ENCODE data around the gene DRICH1.
"Not testable (repeated sequence)": the region's sequence is repeated elsewhere in the genome, so short reads cannot be mapped to it uniquely, and the experiment has no call there.

Gene DRICH1

DNA sequence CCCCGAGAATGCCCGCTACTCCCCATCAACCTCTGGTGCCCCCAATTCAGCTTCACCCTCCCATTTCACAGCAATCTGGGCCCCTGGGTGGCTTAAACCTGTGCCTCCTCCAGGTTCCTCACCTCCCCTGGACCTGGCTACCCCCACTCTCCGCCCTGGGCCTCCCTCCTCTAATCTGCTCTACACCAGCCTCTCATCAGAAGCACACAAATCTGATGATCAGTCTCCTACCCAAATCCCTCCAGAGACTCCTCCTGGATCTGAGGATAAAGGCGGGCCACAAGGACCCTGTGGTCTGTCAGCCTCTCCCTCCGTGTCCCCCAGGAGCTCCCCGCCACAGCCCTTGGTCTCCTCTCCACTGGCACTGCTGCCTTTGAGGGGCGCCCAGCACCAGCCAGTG lies 28.9 kb downstream of the DRICH1 start:
- TF ChIP-seq, protein P1, sequence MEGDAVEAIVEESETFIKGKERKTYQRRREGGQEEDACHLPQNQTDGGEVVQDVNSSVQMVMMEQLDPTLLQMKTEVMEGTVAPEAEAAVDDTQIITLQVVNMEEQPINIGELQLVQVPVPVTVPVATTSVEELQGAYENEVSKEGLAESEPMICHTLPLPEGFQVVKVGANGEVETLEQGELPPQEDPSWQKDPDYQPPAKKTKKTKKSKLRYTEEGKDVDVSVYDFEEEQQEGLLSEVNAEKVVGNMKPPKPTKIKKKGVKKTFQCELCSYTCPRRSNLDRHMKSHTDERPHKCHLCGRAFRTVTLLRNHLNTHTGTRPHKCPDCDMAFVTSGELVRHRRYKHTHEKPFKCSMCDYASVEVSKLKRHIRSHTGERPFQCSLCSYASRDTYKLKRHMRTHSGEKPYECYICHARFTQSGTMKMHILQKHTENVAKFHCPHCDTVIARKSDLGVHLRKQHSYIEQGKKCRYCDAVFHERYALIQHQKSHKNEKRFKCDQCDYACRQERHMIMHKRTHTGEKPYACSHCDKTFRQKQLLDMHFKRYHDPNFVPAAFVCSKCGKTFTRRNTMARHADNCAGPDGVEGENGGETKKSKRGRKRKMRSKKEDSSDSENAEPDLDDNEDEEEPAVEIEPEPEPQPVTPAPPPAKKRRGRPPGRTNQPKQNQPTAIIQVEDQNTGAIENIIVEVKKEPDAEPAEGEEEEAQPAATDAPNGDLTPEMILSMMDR (conservative IDR thresholded peaks at IDR 0.05; ENCODE audit: control insufficient read depth, insufficient read depth, low read depth, low read length): no peak
- no peak for DNase-seq (ENCODE audit: low read depth)

DNA sequence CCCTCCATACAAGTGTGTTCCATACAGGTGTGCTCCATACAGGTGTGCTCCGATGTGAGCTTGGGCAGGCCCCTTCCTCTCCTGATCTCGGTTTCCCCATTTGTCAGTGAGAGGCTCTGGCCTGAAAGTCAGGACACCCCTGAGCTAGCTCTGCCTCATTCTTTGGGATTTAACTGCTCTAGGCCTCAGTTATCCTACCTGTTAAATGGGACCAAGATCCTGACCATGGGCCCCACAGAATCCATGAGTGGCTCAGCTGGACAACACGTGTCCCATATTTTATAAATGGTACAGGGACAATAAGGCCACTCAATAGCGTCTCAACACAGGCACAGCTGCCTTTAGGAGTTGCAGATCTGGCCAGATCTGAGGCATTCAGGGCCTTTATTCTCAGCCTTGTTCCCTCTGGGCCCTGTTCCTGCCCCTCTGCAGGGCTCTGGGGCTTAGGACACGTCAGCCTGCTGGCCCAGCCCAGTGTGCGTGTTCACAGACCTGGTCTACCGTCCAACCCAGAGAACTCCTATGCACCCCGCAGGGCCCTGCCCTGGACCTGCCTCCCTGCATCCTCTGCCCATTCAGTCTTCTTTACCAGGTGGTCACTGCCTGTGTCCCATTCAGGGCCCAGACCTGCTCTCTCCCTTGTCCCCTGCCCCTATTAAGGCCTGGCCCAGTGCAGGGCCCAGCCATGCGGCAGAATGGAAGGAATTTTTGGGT lies 33.2 kb downstream of the DRICH1 start:
- TF ChIP-seq, protein P1 (conservative IDR thresholded peaks at IDR 0.05; ENCODE audit: control insufficient read depth, insufficient read depth, low read depth, low read length): no peak
- DNase-seq (ENCODE audit: low read depth): no peak
- H3K4me3 ChIP-seq (ENCODE audit: control insufficient read depth, low read depth, low read length): no peak overlapping the region

More for the DNA sequence above, 28.9 kb downstream of the DRICH1 start:
- H3K4me3 ChIP-seq (ENCODE audit: control insufficient read depth, low read depth, low read length): no peak overlapping the region

DNA sequence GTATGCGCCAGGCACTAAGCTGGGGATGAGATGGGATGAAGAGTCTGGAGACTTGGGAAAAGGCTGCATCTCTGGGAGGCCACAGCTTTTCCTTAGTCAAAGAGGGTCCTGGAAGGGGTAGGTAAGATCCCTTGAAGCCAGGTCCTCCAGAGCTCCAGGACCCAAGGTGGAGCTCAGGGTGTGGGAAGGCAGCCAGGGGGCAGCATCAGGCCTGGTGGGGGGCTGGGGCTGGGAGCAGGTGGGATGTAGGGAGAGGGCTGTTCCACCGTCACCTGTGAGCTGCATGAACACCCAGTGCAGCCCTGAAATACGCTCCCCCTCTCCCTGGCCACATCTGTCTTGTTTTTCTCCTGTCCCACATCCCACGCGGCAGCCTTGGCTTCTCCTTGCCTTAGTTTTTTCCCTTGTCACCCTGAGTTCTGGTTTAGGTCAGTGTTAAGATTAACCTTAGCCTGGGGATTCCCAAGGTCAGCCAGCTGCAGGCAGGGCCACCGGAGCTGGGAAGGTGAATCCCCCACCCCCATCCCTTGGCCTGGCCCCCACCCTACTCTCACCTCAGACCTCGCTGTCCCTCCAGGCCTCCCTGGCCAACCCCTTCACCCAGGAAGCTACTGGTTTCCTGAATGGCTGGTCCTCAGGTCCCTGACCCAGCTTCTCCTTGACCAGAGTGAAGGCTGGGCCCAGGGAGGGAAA lies 34.4 kb downstream of the DRICH1 start:
- DNase-seq (ENCODE audit: low read depth): not testable (repeated sequence)

DNA sequence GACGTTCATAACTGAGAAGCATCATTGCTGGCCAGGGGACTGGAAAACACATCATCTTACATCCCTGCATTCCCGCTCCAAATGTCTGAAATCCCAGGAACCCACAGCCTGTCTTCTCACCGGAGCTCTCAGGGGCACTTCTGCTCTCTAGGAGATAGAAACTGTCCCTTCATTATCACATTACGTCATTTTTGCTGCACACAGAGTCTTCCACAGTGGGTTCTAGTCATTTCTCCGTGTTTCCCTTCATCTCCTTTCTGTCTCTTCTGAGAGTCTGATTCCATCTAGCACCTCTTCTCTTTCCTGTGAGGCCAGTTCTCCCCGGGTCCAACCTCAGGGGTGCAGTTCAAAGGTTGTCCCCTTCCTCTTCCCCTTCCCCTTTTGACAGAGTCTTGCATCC lies 36.2 kb downstream of the DRICH1 start:
- DNase-seq (ENCODE audit: low read depth); H3K4me3 ChIP-seq (ENCODE audit: control insufficient read depth, low read depth, low read length): not testable (repeated sequence)

More for the DNA sequence above, 34.4 kb downstream of the DRICH1 start:
- H3K4me3 ChIP-seq (ENCODE audit: control insufficient read depth, low read depth, low read length): not testable (repeated sequence)

DNA sequence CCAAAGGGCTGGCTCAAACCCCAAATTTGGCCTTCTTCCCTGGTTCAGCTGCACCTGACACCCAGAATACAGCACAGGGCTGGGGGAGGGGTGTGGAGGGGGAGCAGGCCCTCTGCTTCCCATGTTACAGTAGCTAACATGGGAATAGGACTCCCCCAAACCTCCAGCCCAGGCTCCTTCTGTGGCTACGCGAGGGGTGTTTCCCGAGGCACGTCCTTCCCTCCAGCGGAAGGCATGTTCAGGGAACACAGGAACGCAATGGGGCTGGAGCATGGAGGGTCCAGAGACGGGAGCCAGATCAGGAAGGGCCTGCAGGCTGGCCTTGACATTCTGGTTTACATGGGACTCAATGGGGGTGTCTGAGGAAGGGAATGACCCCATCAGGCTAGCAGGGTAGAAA lies 40.3 kb downstream of the DRICH1 start:
- no peak overlapping the region for H3K4me3 ChIP-seq (ENCODE audit: control insufficient read depth, low read depth, low read length)
- DNase-seq (ENCODE audit: low read depth): no peak
- TF ChIP-seq, protein P1 (conservative IDR thresholded peaks at IDR 0.05; ENCODE audit: control insufficient read depth, insufficient read depth, low read depth, low read length): no peak

DNA sequence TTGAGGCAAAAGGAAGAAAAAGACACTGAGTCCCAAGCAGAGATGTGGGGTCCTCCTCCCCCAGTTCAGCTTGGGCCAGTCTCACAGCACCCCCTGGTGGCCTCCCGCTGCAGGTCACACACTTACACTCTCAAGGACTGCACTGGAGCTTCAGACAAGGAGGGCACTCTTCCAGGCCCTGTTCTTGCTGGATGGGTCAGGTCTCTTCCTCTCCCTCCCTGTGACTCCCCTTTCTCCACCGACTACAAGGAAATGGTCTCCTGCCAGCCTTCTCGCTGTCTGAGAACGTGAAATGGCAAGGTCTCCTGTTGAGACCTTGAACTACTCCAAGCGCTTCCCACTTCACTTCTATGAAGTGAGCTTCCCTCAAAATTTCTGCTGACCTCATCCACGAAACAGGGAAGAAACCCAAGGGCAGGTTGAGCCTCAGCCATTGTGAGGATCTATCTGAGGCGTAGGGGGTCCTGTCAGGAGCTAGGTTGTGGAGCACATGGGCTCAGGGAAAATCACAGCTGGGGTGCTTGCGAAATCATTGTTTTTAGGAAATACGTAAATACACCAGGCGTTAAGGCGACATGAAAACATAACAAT lies 40.8 kb downstream of the DRICH1 start:
- H3K4me3 ChIP-seq (ENCODE audit: control insufficient read depth, low read depth, low read length): no peak overlapping the region
- TF ChIP-seq, protein P1 (conservative IDR thresholded peaks at IDR 0.05; ENCODE audit: control insufficient read depth, insufficient read depth, low read depth, low read length): peak; percentile 89
- peak; percentile 56 for DNase-seq (ENCODE audit: low read depth)

DNA sequence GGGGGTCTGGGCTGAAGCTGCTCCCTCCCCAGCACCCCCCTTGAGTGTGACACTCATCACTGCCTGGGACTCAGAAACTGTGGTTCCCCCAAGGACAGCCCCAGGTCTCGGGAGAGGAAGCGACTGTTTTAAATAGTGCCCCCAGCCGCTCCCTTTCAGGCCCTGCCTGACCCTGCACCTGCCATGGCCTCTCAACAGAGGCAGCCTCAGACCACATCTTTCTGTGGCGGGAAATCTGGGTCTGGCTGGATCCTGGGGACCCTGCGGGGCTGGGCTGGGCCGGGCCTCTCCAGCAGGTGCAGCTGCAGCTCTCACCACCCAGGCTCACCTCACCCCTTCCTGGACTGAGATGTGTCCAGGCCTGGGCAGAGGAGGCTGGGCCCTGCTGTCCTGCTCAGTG lies 48.3 kb downstream of the DRICH1 start:
- no peak overlapping the region for H3K4me3 ChIP-seq (ENCODE audit: control insufficient read depth, low read depth, low read length)
- TF ChIP-seq, protein P1 (conservative IDR thresholded peaks at IDR 0.05; ENCODE audit: control insufficient read depth, insufficient read depth, low read depth, low read length): no peak

More for the DNA sequence above, 48.3 kb downstream of the DRICH1 start:
- no peak for DNase-seq (ENCODE audit: low read depth)
